ENCODE measurements around the gene ZNF668. TPM values are rescaled to one million over a fixed set of nuclear protein-coding genes. Genes with fewer than 3 reads are reported as not detected.

The ZNF668 gene
- total RNA-seq, 4 donors from 2014 or later, result 8.6 to 14.9 (median 10.7) TPM

DNA sequence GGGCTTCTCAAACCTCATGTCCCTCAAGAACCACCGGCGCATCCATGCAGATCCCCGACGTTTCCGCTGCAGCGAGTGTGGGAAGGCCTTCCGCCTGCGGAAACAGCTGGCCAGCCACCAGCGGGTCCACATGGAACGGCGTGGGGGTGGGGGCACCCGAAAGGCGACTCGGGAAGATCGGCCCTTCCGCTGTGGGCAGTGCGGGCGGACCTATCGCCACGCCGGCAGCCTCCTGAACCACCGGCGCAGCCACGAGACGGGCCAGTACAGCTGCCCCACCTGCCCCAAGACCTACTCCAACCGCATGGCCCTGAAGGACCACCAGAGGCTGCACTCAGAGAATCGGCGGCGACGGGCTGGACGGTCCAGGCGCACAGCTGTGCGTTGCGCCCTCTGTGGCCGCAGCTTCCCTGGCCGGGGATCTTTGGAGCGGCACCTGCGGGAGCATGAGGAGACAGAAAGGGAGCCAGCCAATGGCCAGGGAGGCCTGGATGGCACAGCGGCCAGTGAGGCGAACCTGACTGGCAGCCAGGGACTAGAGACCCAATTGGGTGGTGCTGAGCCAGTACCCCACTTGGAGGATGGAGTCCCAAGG is 6.1 kb upstream of the ZNF668 start:
- WGBS, 2 donors, result 92% methylated on average over 2 of the region's 40 CpGs; no CpG with 5 or more reads in 1 of the 2 donors
- H3K4me3 ChIP-seq, result no peak overlapping the region
- peaks cover 33 to 90% (median 57%) of the 10 kb centered on the region in 3 donors for H3K36me3 ChIP-seq
- H3K4me1 ChIP-seq, result peaks cover 6 to 30% (median 7%) of the 10 kb centered on the region in 3 donors
- no peaks in the 10 kb centered on the region for H3K9me3 ChIP-seq
- intact Hi-C loops (cut with DNase I), result no loop called here
- no peak for DNase-seq
- H3K27ac ChIP-seq, result no peak overlapping the region
- TF ChIP-seq, protein P1, sequence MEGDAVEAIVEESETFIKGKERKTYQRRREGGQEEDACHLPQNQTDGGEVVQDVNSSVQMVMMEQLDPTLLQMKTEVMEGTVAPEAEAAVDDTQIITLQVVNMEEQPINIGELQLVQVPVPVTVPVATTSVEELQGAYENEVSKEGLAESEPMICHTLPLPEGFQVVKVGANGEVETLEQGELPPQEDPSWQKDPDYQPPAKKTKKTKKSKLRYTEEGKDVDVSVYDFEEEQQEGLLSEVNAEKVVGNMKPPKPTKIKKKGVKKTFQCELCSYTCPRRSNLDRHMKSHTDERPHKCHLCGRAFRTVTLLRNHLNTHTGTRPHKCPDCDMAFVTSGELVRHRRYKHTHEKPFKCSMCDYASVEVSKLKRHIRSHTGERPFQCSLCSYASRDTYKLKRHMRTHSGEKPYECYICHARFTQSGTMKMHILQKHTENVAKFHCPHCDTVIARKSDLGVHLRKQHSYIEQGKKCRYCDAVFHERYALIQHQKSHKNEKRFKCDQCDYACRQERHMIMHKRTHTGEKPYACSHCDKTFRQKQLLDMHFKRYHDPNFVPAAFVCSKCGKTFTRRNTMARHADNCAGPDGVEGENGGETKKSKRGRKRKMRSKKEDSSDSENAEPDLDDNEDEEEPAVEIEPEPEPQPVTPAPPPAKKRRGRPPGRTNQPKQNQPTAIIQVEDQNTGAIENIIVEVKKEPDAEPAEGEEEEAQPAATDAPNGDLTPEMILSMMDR (IDR thresholded peaks at IDR 0.05), result no peak
- TF ChIP-seq POLR2A (IDR thresholded peaks at IDR 0.05), result no peak
- no peaks in the 10 kb centered on the region for H3K27me3 ChIP-seq

DNA sequence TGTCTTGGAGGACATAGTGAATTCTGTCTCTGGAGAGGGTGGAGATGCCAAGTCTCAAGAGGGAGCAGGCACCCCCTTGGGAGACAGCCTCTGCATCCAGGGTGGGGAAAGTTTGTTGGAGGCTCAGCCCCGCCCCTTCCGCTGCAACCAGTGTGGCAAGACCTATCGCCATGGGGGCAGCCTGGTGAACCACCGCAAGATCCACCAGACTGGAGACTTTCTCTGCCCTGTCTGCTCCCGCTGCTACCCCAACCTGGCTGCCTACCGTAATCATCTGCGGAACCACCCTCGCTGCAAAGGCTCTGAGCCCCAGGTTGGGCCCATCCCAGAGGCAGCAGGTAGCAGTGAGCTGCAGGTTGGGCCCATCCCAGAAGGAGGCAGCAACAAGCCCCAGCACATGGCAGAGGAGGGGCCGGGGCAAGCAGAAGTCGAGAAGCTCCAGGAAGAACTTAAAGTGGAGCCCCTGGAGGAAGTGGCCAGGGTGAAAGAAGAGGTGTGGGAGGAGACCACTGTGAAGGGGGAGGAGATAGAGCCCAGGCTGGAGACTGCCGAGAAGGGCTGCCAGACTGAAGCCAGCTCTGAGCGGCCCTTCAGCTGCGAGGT is 5.4 kb upstream of the ZNF668 start:
- H3K36me3 ChIP-seq, result peaks cover 33 to 83% (median 57%) of the 10 kb centered on the region in 3 donors
- intact Hi-C loops (cut with DNase I), result no loop called here
- H3K27ac ChIP-seq, result no peak overlapping the region
- 68 to 93% methylated on average over 3 to 6 of the region's 13 CpGs for WGBS, 2 donors
- no peak overlapping the region for H3K4me3 ChIP-seq
- peaks cover 10 to 37% (median 11%) of the 10 kb centered on the region in 3 donors for H3K4me1 ChIP-seq
- DNase-seq, result no peak
- TF ChIP-seq POLR2A (IDR thresholded peaks at IDR 0.05), result no peak
- TF ChIP-seq, protein P1 (IDR thresholded peaks at IDR 0.05), result no peak
- H3K27me3 ChIP-seq, result no peaks in the 10 kb centered on the region
- no peaks in the 10 kb centered on the region for H3K9me3 ChIP-seq

- Histone ChIP-seq H3K9me3 (no peaks in the 10 kb centered on the region), H3K27me3 (no peaks in the 10 kb centered on the region), H3K27ac (no peak overlapping the region), H3K4me3 (no peak overlapping the region), H3K36me3 (peaks cover 33 to 76% (median 53%) of the 10 kb centered on the region in 3 donors), H3K4me1 (peaks cover 10 to 37% (median 11%) of the 10 kb centered on the region in 3 donors)
- TF ChIP-seq, protein P1 (IDR thresholded peaks at IDR 0.05), result no peak
- TF ChIP-seq POLR2A (IDR thresholded peaks at IDR 0.05), result no peak
- no peak for DNase-seq
- WGBS, 2 donors, result 80 to 100% methylated on average over 3 to 5 of the region's 15 CpGs
- intact Hi-C loops (cut with DNase I), result no loop called here
Measured at GRCh38 chr16:31078597-31079341, 4.7 kb upstream of the ZNF668 start.

- no peak overlapping the region for H3K4me3 ChIP-seq
- H3K27me3 ChIP-seq, result no peaks in the 10 kb centered on the region
- 85 to 89% methylated on average over 7 to 9 of the region's 30 CpGs for WGBS, 2 donors
- peaks cover 10 to 39% (median 12%) of the 10 kb centered on the region in 3 donors for H3K4me1 ChIP-seq
- DNase-seq, result no peak
- H3K9me3 ChIP-seq, result no peaks in the 10 kb centered on the region
- H3K27ac ChIP-seq, result no peak overlapping the region
- TF ChIP-seq, protein P1 (IDR thresholded peaks at IDR 0.05), result no peak
- no peak for TF ChIP-seq POLR2A (IDR thresholded peaks at IDR 0.05)
- peaks cover 33 to 67% (median 51%) of the 10 kb centered on the region in 3 donors for H3K36me3 ChIP-seq
- intact Hi-C loops (cut with DNase I), result no loop called here
Measured at GRCh38 chr16:31077592-31078396, 3.8 kb upstream of the ZNF668 start.
